Esophagus squamous epithelium (tissue), 4 donors: Measurements from ENCODE around the gene AADACL2.

ENCODE experiments used
- POLR2A ChIP-seq, 4 donors: fragments of 450-650 bp; IDR thresholded peaks; one replicate each; pipeline ENCODE4 v1.6.1; 2017; ENCODE audit warnings: antibody characterized with exemption in 4 of 4, mild to moderate bottlenecking in 4 of 4, moderate library complexity in 3 of 4
- TF ChIP-seq, protein P1 (sequence below), 6 experiments: fragments of 450-650 bp in 4 of 6; fragments of 200-600 bp in 2 of 6; sonication (generic) in 2 of 6; IDR thresholded peaks; one replicate each; pipeline ENCODE4 v1.5.1; 2016 to 2019; ENCODE audit warnings: antibody characterized with exemption in 6 of 6, mild to moderate bottlenecking in 4 of 6, moderate library complexity in 4 of 6

DNA sequence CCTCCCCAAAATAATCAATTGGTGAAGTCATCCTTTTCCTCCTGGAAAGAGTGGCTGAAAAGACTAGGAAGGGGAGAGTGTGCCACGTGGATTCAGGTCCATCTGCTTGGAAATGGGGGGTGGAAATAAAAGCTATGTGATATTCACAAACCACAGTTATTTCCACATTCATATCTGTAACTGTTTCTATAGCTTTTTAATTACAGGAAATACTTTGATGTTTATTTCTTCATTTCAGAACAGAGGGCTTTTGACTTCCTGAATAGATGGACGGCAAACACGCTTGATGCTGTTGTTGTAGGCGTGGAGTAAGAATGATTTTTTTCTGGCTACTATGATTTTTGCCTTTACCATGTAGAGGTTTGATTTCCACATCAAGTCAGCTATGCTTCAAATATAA is 10.1 kb downstream of the AADACL2 start:
- TF ChIP-seq, protein P1, sequence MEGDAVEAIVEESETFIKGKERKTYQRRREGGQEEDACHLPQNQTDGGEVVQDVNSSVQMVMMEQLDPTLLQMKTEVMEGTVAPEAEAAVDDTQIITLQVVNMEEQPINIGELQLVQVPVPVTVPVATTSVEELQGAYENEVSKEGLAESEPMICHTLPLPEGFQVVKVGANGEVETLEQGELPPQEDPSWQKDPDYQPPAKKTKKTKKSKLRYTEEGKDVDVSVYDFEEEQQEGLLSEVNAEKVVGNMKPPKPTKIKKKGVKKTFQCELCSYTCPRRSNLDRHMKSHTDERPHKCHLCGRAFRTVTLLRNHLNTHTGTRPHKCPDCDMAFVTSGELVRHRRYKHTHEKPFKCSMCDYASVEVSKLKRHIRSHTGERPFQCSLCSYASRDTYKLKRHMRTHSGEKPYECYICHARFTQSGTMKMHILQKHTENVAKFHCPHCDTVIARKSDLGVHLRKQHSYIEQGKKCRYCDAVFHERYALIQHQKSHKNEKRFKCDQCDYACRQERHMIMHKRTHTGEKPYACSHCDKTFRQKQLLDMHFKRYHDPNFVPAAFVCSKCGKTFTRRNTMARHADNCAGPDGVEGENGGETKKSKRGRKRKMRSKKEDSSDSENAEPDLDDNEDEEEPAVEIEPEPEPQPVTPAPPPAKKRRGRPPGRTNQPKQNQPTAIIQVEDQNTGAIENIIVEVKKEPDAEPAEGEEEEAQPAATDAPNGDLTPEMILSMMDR (IDR thresholded peaks at IDR 0.05): no peak
- TF ChIP-seq POLR2A (IDR thresholded peaks at IDR 0.05): no peak
